GM12878 (cell line): ENCODE data around the gene ANO7. TPM values are rescaled to one million over a fixed set of nuclear protein-coding genes. Genes with fewer than 3 reads are reported as not detected.

Experiments used
- ATAC-seq: fragments of 200-7000 bp; cut with Tn5 transposase; 3 replicates; pipeline ENCODE4 v1.9.1; 2020; ENCODE audit warnings: mild to moderate bottlenecking, moderate library complexity
- BruUV-seq: library from RNA; stranded (reverse); fragments of 400-500 nt; replicated peaks from 2 replicates; lab custom pipeline; 2021; lab: Mats Ljungman, UMichigan
- CTCF ChIA-PET: fragments of 300-600 bp; sonication (Branson Sonifier 250); formaldehyde crosslinking; extraction: SDS; loops from one replicate; lab custom pipeline; 2021; ENCODE audit warnings: inconsistent platforms; lab: Yijun Ruan, JAX
- POLR2A ChIA-PET: fragments of 350-600 bp; formaldehyde crosslinking; extraction: SDS; loops from one replicate; lab custom pipeline; 2021; ENCODE audit warnings: inconsistent platforms; lab: Charles Lee
- RAD21 ChIA-PET: fragments of 300-600 bp; sonication (Branson Sonifier 250); formaldehyde crosslinking; loops from one replicate; lab custom pipeline; 2023; ENCODE audit warnings: antibody characterized with exemption; ENCODE audit not compliant: unreplicated experiment; lab: Charles Lee
- SMC1A ChIA-PET: fragments of 300-600 bp; sonication (Branson Sonifier 250); formaldehyde crosslinking; loops from one replicate; lab custom pipeline; 2023; ENCODE audit not compliant: unreplicated experiment, uncharacterized antibody; lab: Charles Lee
- DNase-seq: peaks from one replicate; pipeline ENCODE4 v3.0.0-alpha.2; 2011; ENCODE audit warnings: low read depth, low spot score
- FAIRE-seq: peaks from 3 replicates; lab custom pipeline; 2011; peaks lifted over from hg19 to GRCh38; lab: Jason Lieb, UNC
- H2AFZ ChIP-seq: 2 replicates; pipeline ENCODE4 v1.6.0; 2011; ENCODE audit warnings: low read depth, low read length, control low read depth; ENCODE audit not compliant: control insufficient read depth
- H3K27ac ChIP-seq: 2 replicates; pipeline ENCODE4 v1.5.1; 2011; ENCODE audit warnings: control low read depth; ENCODE audit not compliant: control insufficient read depth, insufficient read depth
- H3K27me3 ChIP-seq, 2 experiments: replicated peaks in 1 of 2; 2 replicates each; pipeline versions ENCODE4 v1.6.0 to v1.6.1; 2011; ENCODE audit warnings: low read length in 1 of 2; ENCODE audit not compliant: control insufficient read depth in 2 of 2, insufficient read depth in 2 of 2
- H3K36me3 ChIP-seq, 2 experiments: 2 replicates each; pipeline ENCODE4 v1.5.1; 2011; ENCODE audit warnings: low read length in 1 of 2; ENCODE audit not compliant: control insufficient read depth in 2 of 2, insufficient read depth in 2 of 2
- H3K4me1 ChIP-seq: 2 replicates; pipeline ENCODE4 v1.6.1; 2011; ENCODE audit warnings: mild to moderate bottlenecking, low read length, moderate library complexity, mixed read lengths; ENCODE audit not compliant: control insufficient read depth, insufficient read depth
- H3K4me2 ChIP-seq: 2 replicates; pipeline ENCODE4 v1.6.0; 2011; ENCODE audit warnings: control low read depth; ENCODE audit not compliant: control insufficient read depth, insufficient read depth
- H3K4me3 ChIP-seq: fragments of 200-600 bp; sonication (generic); 2 replicates; pipeline ENCODE4 v1.5.1; 2016
- H3K79me2 ChIP-seq: 2 replicates; pipeline ENCODE4 v1.6.0; 2011; ENCODE audit warnings: low read length; ENCODE audit not compliant: control insufficient read depth, insufficient read depth
- H3K9ac ChIP-seq: 2 replicates; pipeline ENCODE4 v1.8.0; 2011; ENCODE audit warnings: low read length, control low read depth, mixed read lengths; ENCODE audit not compliant: control insufficient read depth, insufficient read depth
- H3K9me3 ChIP-seq: replicated peaks from 3 replicates; pipeline ENCODE4 v1.5.1; 2011; ENCODE audit warnings: mild to moderate bottlenecking, low read length; ENCODE audit not compliant: control insufficient read depth, insufficient read depth
- H4K20me1 ChIP-seq: 2 replicates; pipeline ENCODE4 v1.6.0; 2011; ENCODE audit not compliant: control insufficient read depth, insufficient read depth
- CBX3 ChIP-seq: fragments of 200-600 bp; sonication (generic); IDR thresholded peaks from 2 replicates; pipeline ENCODE4 v1.6.1; 2016; ENCODE audit warnings: low read depth, borderline replicate concordance
- CREM ChIP-seq: IDR thresholded peaks from 2 replicates; pipeline ENCODE4 v1.6.1; 2014; ENCODE audit warnings: antibody characterized with exemption, low read depth
- DPF2 ChIP-seq: fragments of 450-650 bp; IDR thresholded peaks from 2 replicates; pipeline ENCODE4 v1.6.1; 2017; ENCODE audit warnings: mild to moderate bottlenecking
- MXI1 ChIP-seq: fragments of 150-350 bp; IDR thresholded peaks from 2 replicates; pipeline ENCODE4 v1.6.1; 2011; ENCODE audit warnings: low read depth, mild to moderate bottlenecking, inconsistent platforms, low read length, improper control_type of control experiment
- NR2C1 ChIP-seq: fragments of 450-650 bp; IDR thresholded peaks from 2 replicates; pipeline ENCODE4 v1.6.1; 2017; ENCODE audit warnings: antibody characterized with exemption, mild to moderate bottlenecking, moderate library complexity
- PAX5 ChIP-seq: IDR thresholded peaks from 2 replicates; pipeline ENCODE4 v1.6.1; 2011; ENCODE audit warnings: low read depth, low read length, borderline replicate concordance
- RAD21 ChIP-seq: IDR thresholded peaks from 2 replicates; pipeline ENCODE4 v1.6.1; 2011; ENCODE audit warnings: mild to moderate bottlenecking, low read depth, low read length, moderate library complexity; ENCODE audit not compliant: insufficient read depth
- RCOR1 ChIP-seq: conservative IDR thresholded peaks from 2 replicates; pipeline ENCODE4 v1.6.1; 2012; ENCODE audit warnings: low read depth, low read length, improper control_type of control experiment
- SIN3A ChIP-seq: IDR thresholded peaks from 2 replicates; pipeline ENCODE4 v1.6.1; 2012; ENCODE audit warnings: low read depth, low read length, improper control_type of control experiment
- SREBF1 ChIP-seq: IDR thresholded peaks from 2 replicates; pipeline ENCODE4 v1.6.1; 2012; ENCODE audit warnings: mild to moderate bottlenecking, low read length
- WRNIP1 ChIP-seq: IDR thresholded peaks from 2 replicates; pipeline ENCODE4 v1.6.1; 2011; ENCODE audit warnings: low read depth, low read length, improper control_type of control experiment, borderline replicate concordance
- ZSCAN29 ChIP-seq: fragments of 450-650 bp; IDR thresholded peaks from 2 replicates; pipeline ENCODE4 v1.6.1; 2017; ENCODE audit warnings: mild to moderate bottlenecking, moderate library complexity
- WGBS: methylation state at CpG from one replicate; pipeline ENCODE4 v1.1.6; 2016; ENCODE audit warnings: low lambda C conversion rate; ENCODE audit not compliant: insufficient replicate concordance, insufficient coverage; ENCODE audit errors: missing lambda C conversion rate; 5-methylcytosine and 5-hydroxymethylcytosine counted together
- in situ Hi-C: fragments of 300-500 bp; cut with MboI; formaldehyde crosslinking; loops from 9 replicates; pipeline ENCODE4 v1.14.3; 2018; ENCODE audit warnings: mixed read lengths
- intact Hi-C: fragments of 100-400 bp; cut with micrococcal nuclease; formaldehyde crosslinking; loops from one replicate; pipeline ENCODE4 v1.14.2; 2022; ENCODE audit not compliant: unreplicated experiment
- polyA plus RNA-seq, 11 experiments: library from polyadenylated mRNA; depleted of rRNA in 4 of 11; unstranded in 6 of 11; stranded (reverse) in 5 of 11; fragments of >200 nt; fragmentation: Nextera tagmentation in 4 of 11; fragmentation: Illumina TruSeq in 1 of 11; extraction: Ambion mirVana in 4 of 11; extraction: Trizol in 1 of 11; gene quantifications; 1 replicate in 1 of 11; 2 replicates in 10 of 11; pipeline versions ENCODE4 v1.2.1 to v1.2.3, GENCODE V29; 2011 to 2016; ENCODE audit warnings: inconsistent platforms in 2 of 11, missing spikeins in 2 of 11, low read depth in 1 of 11
- total RNA-seq, 4 experiments: library from RNA; depleted of rRNA in 3 of 4; stranded (reverse); fragments of >200 nt in 3 of 4; fragmentation: Illumina TruSeq in 1 of 4; extraction: Trizol in 1 of 4; gene quantifications; 2 replicates each; pipeline versions ENCODE4 v1.2.1 to v1.2.3, GENCODE V29; 2013 to 2021
- TF ChIP-seq, protein P1 (sequence below): IDR thresholded peaks from 2 replicates; pipeline ENCODE4 v1.6.1; 2011; ENCODE audit warnings: mild to moderate bottlenecking, low read depth, low read length, moderate library complexity; ENCODE audit not compliant: insufficient replicate concordance
- TF ChIP-seq, protein P2 (sequence below): IDR thresholded peaks from 2 replicates; pipeline ENCODE4 v1.6.1; 2012; ENCODE audit warnings: low read depth, low read length, improper control_type of control experiment

ANO7 gene
- total and polyA plus RNA-seq, 10 of the 15 experiments (the other 5 are each of a cell fraction or from before 2014, with no cell fraction given): 0.08 to 1.4 (median 0.44) TPM

DNA sequence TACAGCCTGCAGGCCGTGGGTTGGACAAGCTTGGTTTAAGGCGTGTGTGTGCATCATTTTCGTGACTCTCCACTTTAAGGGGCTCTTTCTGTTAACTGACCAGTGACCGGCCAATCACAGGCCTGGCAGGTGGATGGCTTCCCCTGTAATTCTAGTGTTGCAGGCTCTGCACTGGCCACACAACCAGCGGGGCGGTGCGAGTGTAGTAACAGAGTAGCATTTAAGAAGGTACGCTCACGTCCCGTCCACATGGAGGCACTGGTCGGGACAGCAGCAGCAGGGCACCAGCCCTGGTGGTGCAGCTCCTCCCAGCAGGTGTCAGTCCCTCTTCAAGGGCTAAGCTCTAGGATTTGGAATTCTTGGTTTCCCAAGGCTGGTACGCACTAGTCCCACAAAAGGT lies 8.0 kb upstream of the ANO7 start:
- no peak for ATAC-seq
- in situ Hi-C loops: no loop called here

More for the DNA sequence above, 8.0 kb upstream of the ANO7 start:
- ChIA-PET POLR2A (interaction anchor here (0.6 to 0.7 kb wide), 2 partner anchors 137 to 358 kb away, joined by 4 to 5 read pairs; no protein-coding TSS in a partner anchor), CTCF (interaction anchor here (1.3 kb wide), 1 partner anchor 102 kb away, joined by 4 read pairs; no protein-coding TSS in a partner anchor), SMC1A (no interaction called here), RAD21 (no interaction called here)
- Histone ChIP-seq H4K20me1 (no peaks in the 10 kb centered on the region), H3K4me1 (no peaks in the 10 kb centered on the region), H2AFZ (no peak overlapping the region), H3K79me2 (no peaks in the 10 kb centered on the region), H3K36me3 (peaks cover 1 to 2% of the 10 kb centered on the region in 2 experiments; a peak in 2 of 4 replicates), H3K4me3 (no peak overlapping the region), H3K9me3 (no peaks in the 10 kb centered on the region), H3K27ac (no peak overlapping the region), H3K9ac (no peak overlapping the region), H3K27me3 (no peaks in the 10 kb centered on the region), H3K4me2 (no peak overlapping the region)
- FAIRE-seq (no peak), DNase-seq (no peak)
- BruUV-seq: no TSS peak
- no peak for TF ChIP-seq NR2C1
- no peak for TF ChIP-seq MXI1
- TF ChIP-seq WRNIP1: no peak
- TF ChIP-seq RAD21: no peak
- TF ChIP-seq DPF2: no peak
- TF ChIP-seq SIN3A: no peak
- TF ChIP-seq SREBF1: no peak
- TF ChIP-seq ZSCAN29: no peak
- TF ChIP-seq CBX3: no peak
- TF ChIP-seq CREM: no peak
- TF ChIP-seq, protein P1, sequence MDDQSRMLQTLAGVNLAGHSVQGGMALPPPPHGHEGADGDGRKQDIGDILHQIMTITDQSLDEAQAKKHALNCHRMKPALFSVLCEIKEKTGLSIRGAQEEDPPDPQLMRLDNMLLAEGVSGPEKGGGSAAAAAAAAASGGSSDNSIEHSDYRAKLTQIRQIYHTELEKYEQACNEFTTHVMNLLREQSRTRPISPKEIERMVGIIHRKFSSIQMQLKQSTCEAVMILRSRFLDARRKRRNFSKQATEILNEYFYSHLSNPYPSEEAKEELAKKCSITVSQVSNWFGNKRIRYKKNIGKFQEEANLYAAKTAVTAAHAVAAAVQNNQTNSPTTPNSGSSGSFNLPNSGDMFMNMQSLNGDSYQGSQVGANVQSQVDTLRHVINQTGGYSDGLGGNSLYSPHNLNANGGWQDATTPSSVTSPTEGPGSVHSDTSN: no peak
- TF ChIP-seq, protein P2, sequence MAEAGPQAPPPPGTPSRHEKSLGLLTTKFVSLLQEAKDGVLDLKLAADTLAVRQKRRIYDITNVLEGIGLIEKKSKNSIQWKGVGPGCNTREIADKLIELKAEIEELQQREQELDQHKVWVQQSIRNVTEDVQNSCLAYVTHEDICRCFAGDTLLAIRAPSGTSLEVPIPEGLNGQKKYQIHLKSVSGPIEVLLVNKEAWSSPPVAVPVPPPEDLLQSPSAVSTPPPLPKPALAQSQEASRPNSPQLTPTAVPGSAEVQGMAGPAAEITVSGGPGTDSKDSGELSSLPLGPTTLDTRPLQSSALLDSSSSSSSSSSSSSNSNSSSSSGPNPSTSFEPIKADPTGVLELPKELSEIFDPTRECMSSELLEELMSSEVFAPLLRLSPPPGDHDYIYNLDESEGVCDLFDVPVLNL: no peak
- no peak for TF ChIP-seq PAX5
- TF ChIP-seq RCOR1: no peak
- intact Hi-C loops: no loop called here
- 97% methylated on average over 12 of the region's 12 CpGs for WGBS
